Glomerular visceral epithelial cell (primary cell): ENCODE measurements around the gene HELT.
"Not testable (repeated sequence)": the region's sequence is repeated elsewhere in the genome, so short reads cannot be mapped to it uniquely, and the experiment has no call there.

ENCODE experiments used
- DNase-seq: peaks from one replicate; pipeline ENCODE4 v3.0.0-alpha.2; 2016; ENCODE audit errors: extremely low spot score

The HELT gene

DNA sequence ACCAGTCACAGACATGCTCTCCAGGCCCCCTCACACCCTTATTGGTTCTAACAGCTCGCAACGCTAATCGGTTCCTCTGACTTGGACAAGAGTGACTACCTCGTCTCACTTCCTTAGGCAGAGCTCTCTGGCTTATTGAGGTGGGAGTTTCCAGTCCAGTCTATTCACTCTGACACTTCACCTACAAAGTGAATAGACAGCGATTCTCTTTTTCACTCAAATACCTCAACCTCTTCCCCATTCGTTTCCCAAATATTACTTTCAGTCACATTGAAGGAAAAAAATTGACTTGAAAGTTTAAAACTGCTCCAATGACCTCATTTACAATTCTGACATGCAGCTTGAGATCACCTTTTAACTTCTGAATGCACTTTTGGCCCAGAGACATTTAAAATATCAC is 17.7 kb downstream of the HELT start:
- no peak for DNase-seq

- no peak for DNase-seq
Measured at GRCh38 chr4:185036842-185037241, 18.6 kb downstream of the HELT start.

DNA sequence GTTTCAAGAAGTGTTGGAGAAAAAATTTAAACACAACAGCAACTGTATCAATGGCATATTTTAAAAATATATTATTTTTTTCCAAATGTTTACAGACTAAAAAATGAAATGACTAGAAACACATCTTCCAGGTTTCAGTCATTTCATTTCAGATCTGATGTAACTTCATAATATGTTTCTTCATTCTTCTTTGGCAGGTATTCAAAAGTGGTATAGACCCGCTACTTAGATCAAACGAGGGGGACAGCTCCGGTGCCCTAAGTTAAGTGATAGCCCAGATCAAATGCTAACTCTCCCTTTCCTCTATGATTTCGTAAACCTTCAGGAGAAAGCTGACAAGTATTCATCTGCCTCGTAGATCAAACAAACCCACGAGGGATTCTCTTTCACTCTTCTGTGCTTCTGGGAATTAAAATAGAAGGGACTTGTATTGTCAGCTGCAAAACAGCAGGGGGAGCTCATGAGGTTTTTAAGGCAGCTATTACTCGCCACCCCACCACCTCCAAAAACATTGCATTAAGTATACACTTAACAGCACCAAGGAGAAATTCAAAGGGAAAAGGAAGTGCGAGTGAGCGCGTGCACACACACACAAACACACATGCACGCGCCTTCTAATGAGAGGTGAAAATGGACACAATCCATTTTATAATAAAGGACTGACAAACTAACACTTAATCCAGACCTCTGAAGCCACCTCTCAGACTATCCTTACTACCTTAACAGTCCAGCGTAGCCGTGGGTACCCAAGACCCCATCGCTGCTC is 21.4 kb downstream of the HELT start:
- peak; percentile 58 for DNase-seq

GRCh38 chr4:185040523-185040922 is 22.2 kb downstream of the HELT start:
- DNase-seq, result no peak

GRCh38 chr4:185050286-185050685 is 32.0 kb downstream of the HELT start:
- not testable (repeated sequence) for DNase-seq

GRCh38 chr4:185051283-185051682 is 33.0 kb downstream of the HELT start:
- DNase-seq, result not testable (repeated sequence)

- no peak for DNase-seq
Measured at GRCh38 chr4:185053746-185054145, 35.5 kb downstream of the HELT start.

DNA sequence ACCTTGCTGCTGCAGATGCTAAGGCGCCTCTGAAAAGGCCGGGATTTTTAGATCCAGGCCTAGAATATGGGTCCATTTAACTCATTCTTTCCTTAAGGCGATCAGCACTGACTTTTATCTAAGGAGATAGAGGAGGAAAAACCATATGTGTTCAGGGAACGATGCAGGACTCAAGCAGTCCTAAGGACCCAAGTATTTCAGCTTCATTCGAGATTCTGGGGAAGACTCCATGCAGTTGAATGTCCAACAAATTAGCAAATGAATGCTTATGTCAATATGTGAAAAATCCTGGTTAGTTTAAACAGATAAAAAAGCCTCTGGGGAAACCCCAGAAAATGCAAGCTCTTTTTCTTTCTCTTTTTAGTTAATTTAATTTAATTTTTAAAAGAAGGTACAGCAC is 36.0 kb downstream of the HELT start:
- DNase-seq, result no peak

GRCh38 chr4:185054886-185055285 is 36.6 kb downstream of the HELT start:
- DNase-seq, result no peak

DNA sequence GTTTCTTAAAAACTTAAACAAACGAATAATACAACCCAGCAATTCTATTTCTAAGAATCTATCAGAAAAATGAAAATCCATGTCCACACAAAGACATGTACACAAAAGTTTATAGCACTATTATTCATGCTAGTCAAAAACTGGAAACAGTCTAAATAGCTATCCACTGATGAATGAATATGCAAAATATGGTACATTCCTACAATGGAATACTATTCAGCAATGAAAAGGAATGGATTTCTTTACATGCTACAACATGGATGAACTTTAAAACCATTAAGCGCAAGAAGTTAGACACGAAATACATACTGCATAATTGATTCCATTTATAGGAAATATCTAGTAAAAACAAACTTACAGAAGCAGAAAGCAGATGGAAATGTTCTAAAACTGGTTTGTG is 43.3 kb downstream of the HELT start:
- DNase-seq, result no peak

DNA sequence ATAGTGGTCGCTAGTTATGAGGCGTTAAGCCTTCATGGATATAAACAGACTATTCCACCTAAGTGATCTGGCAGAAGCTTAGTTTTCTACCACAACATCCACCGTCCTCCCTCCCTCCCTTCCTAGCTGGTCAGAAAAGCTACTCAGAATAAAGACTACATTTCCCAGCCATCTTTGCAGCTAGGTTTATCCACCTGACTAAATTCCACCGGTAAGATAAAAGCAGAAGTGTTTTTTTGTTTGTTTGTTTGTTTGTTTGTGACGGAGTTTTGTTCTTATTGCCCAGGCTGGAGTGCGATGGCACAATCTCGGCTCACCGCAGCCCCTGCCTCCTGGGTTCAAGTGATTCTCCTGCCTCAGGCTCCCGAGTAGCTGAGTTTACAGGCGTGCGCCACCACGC is 44.3 kb downstream of the HELT start:
- DNase-seq, result no peak

DNA sequence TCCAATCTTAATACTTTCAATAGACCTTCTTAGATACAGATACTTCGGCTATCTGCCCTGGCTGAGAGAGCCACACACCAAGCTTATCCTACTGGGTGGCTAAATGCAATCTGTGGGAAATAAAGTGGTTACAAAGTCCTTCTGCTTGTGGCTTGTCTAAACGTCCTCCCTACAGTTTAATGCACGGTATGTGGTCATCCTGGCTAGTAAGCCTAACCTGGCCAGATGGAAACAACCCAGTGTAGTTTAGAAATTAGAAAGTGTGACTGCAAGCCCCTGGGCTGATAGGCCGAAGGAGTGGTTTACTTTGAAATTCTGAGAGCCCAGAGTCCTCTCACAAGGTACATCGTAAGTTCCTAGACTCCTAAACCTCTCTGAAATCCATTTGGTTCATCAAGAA is 47.9 kb downstream of the HELT start:
- DNase-seq, result no peak

DNA sequence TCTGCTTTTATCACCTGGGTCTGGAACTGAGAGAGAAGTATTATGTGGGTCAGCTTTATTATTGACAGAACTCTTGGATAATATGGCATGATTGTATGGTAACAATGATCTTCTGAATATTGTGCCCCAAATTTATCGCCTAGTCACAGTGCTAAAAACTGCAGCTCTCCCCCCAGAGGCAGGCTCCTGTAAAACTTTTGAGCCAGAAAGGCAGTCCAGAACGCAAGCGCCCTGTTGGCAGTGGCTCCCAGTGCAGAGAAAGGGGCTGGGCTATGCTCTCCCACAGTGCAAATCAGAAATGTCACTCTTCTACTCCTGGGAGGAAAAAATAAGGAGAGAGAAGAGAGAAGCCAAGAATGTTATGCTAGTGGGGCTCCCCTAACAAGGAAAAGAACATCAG is 50.5 kb downstream of the HELT start:
- no peak for DNase-seq
